ENCODE results near the gene PPM1E.

DNA sequence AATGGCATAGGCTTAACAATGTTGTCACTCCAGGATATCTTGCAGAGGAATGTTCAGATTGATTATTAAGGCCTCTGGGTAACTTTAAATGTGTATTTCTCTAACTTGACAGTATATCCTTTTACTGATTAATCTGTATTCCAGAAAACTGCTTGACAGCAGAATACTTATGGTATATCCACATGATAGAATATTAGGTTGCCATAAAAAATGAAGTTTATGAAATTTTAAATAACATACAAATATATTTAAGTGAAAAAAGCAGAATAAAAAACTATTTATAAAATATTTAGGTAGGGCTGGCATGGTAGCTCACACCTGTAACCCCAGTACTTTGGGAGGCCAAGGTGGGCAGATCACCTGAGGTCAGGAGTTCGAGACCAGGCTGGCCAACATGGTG lies 244.4 kb downstream of the PPM1E start:
- TF ChIP-seq, protein P1, sequence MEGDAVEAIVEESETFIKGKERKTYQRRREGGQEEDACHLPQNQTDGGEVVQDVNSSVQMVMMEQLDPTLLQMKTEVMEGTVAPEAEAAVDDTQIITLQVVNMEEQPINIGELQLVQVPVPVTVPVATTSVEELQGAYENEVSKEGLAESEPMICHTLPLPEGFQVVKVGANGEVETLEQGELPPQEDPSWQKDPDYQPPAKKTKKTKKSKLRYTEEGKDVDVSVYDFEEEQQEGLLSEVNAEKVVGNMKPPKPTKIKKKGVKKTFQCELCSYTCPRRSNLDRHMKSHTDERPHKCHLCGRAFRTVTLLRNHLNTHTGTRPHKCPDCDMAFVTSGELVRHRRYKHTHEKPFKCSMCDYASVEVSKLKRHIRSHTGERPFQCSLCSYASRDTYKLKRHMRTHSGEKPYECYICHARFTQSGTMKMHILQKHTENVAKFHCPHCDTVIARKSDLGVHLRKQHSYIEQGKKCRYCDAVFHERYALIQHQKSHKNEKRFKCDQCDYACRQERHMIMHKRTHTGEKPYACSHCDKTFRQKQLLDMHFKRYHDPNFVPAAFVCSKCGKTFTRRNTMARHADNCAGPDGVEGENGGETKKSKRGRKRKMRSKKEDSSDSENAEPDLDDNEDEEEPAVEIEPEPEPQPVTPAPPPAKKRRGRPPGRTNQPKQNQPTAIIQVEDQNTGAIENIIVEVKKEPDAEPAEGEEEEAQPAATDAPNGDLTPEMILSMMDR (IDR thresholded peaks at IDR 0.05) = no peak
- no peak for TF ChIP-seq POLR2A (IDR thresholded peaks at IDR 0.05)

All from breast epithelium (tissue), 3 donors.